Measurements from ENCODE around the gene STRBP. TPM values are rescaled to one million over a fixed set of nuclear protein-coding genes. Genes with fewer than 3 reads are reported as not detected.

The STRBP gene
- total and polyA plus RNA-seq, 9 of the 15 experiments (the other 6 are each of a cell fraction or from before 2014, with no cell fraction given) = 27.7 to 84.0 (median 70.2) TPM

- no peak for TF ChIP-seq CBX8 (IDR thresholded peaks at IDR 0.05; ENCODE audit: borderline replicate concordance, extremely low read depth, low read depth, low read length, poor library complexity, severe bottlenecking)
- no peak for TF ChIP-seq HDAC1 (IDR thresholded peaks at IDR 0.05)
Observed at GRCh38 chr9:123220127-123220526, 48.3 kb downstream of the STRBP start (continued).

- CTCF ChIA-PET (ENCODE audit: low intra/inter-chr PET ratio) = no interaction called here
- Histone ChIP-seq H4K20me1 (replicated peaks; ENCODE audit: control insufficient read depth, insufficient read depth, low read length) (0 out of 2 replicates have a peak, but pooled peaks cover 7% of the 10 kb centered on the region), H3K4me1 (replicated peaks in 1 of 2; ENCODE audit: control insufficient read depth in 2 of 2, insufficient read depth in 2 of 2, low read length in 2 of 2) (0 out of 5 replicates have a peak, but pooled peaks cover 0 to 4% of the 10 kb centered on the region in 2 experiments), H3K27me3 (ENCODE audit: control insufficient read depth in 2 of 2, insufficient read depth in 2 of 2, low read length in 2 of 2) (no peaks in the 10 kb centered on the region), H3K4me3 (no peak overlapping the region), H3K9ac (ENCODE audit: insufficient read depth in 1 of 2, low read depth in 2 of 2, low read length in 2 of 2) (no peak overlapping the region), H3K79me2 (ENCODE audit: control insufficient read depth, insufficient read depth, low read length) (peaks cover 54% of the 10 kb centered on the region), H3K27ac (ENCODE audit: extremely low read depth, low read depth, low read length) (no peak overlapping the region), H3K9me3 (replicated peaks; ENCODE audit: control insufficient read depth, insufficient read depth, low read depth, low read length) (no peaks in the 10 kb centered on the region), H3K4me2 (ENCODE audit: insufficient read depth, low read length) (no peak overlapping the region), H2AFZ (ENCODE audit: low read depth, low read length) (no peak overlapping the region), H3K36me3 (ENCODE audit: control insufficient read depth, insufficient read depth, low read length) (peaks cover 5% of the 10 kb centered on the region; the same call in 1 of the 3 replicates), H3K9me1 (ENCODE audit: control insufficient read depth, insufficient read depth, low read length) (no peaks in the 10 kb centered on the region)
- WGBS (ENCODE audit: insufficient coverage, low coverage, missing lambda C conversion rate) = 79% methylated on average over 3 of the region's 3 CpGs
- intact Hi-C loops (cut with micrococcal nuclease) (no loop called here), in situ Hi-C loops (cut with MboI) (no loop called here)
- DNase-seq (ENCODE audit: extremely low read depth in 1 of 4, low spot score in 3 of 4) (no peak), FAIRE-seq (no peak), ATAC-seq (no peak)
- TF ChIP-seq IRF9 (tag; IDR thresholded peaks at IDR 0.05) (no peak), SPI1 (IDR thresholded peaks at IDR 0.05; ENCODE audit: borderline replicate concordance, low read depth, low read length) (peak; percentile 65; the same call in 1 of the 2 replicates)
- no TSS peak for BruUV-seq (replicated peaks)
- POLR2A ChIA-PET = interaction anchor here (1.4 kb wide), 1 partner anchor 11 kb away, joined by 4 read pairs; no protein-coding TSS in a partner anchor
Observed at GRCh38 chr9:123218831-123219230, 49.6 kb downstream of the STRBP start.

All from K562 (cell line).